Gastroesophageal sphincter (tissue), 4 donors: ENCODE results near the gene ATP1A2. TPM values are rescaled to one million over a fixed set of nuclear protein-coding genes. Genes with fewer than 3 reads are reported as not detected.

Experiments
- ATAC-seq: fragments of 150-250 bp; one replicate; pipeline ENCODE4 v1.9.1; 2016; ENCODE audit warnings: mild to moderate bottlenecking, moderate library complexity
- H3K27ac ChIP-seq, 4 donors: fragments of 200-600 bp; sonication (generic) in 3 of 4; 1 replicate in 3 of 4; 2 replicates in 1 of 4; pipeline ENCODE4 v1.5.1; 2016 to 2019
- H3K27me3 ChIP-seq: fragments of 200-600 bp; sonication (generic); one replicate; pipeline ENCODE4 v1.5.1; 2019
- H3K36me3 ChIP-seq, 2 donors: fragments of 200-600 bp; sonication (generic); one replicate each; pipeline ENCODE4 v1.5.1; 2019; ENCODE audit warnings: control low read depth in 1 of 2
- H3K4me1 ChIP-seq, 3 donors: fragments of 200-600 bp; sonication (generic); 1 replicate in 2 of 3; 2 replicates in 1 of 3; pipeline ENCODE4 v1.5.1; 2016 to 2019; ENCODE audit warnings: control low read depth in 2 of 3
- H3K4me3 ChIP-seq, 2 donors: fragments of 200-600 bp; sonication (generic); one replicate each; pipeline ENCODE4 v1.5.1; 2019; ENCODE audit warnings: mild to moderate bottlenecking in 1 of 2, moderate library complexity in 1 of 2
- H3K9me3 ChIP-seq, 3 donors: fragments of 200-600 bp; sonication (generic); one replicate each; pipeline ENCODE4 v1.5.1; 2017 to 2019; ENCODE audit warnings: control low read depth in 2 of 3
- CTCF ChIP-seq, 4 experiments: fragments of 200-600 bp in 2 of 4; fragments of 450-650 bp in 2 of 4; sonication (generic) in 1 of 4; IDR thresholded peaks; one replicate each; pipeline ENCODE4 v1.5.1; 2017 to 2019; ENCODE audit warnings: antibody characterized with exemption in 4 of 4, mild to moderate bottlenecking in 2 of 4, moderate library complexity in 2 of 4
- EP300 ChIP-seq: sonication (generic); formaldehyde crosslinking; IDR thresholded peaks from one replicate; pipeline ENCODE4 v1.6.1; 2017; ENCODE audit warnings: antibody characterized with exemption, mild to moderate bottlenecking
- POLR2A ChIP-seq, 2 donors: fragments of 450-650 bp; IDR thresholded peaks; one replicate each; pipeline ENCODE4 v1.6.1; 2017; ENCODE audit warnings: antibody characterized with exemption in 2 of 2, mild to moderate bottlenecking in 2 of 2, moderate library complexity in 1 of 2
- POLR2AphosphoS5 ChIP-seq: sonication (generic); formaldehyde crosslinking; IDR thresholded peaks from one replicate; pipeline ENCODE4 v1.6.1; 2017; ENCODE audit warnings: antibody characterized with exemption
- WGBS, 2 donors: methylation state at CpG; one replicate each; pipeline ENCODE4 v1.1.5; 2018; ENCODE audit warnings: low coverage in 1 of 2; 5-methylcytosine and 5-hydroxymethylcytosine counted together
- total RNA-seq, 4 donors: library from RNA; depleted of rRNA; stranded (reverse); fragments of >200 nt; gene quantifications; one replicate each; pipeline ENCODE4 v1.1.0, GENCODE V29; 2016

ATP1A2 gene
- total RNA-seq, 4 donors from 2014 or later: 100 to 348 (median 142) TPM

GRCh38 chr1:160077486-160077885 lies 38.1 kb upstream of the ATP1A2 start:
- H3K4me3 ChIP-seq: no peak overlapping the region
- H3K27me3 ChIP-seq: peaks cover 65% of the 10 kb centered on the region
- no peaks in the 10 kb centered on the region for H3K9me3 ChIP-seq
- no peak for TF ChIP-seq EP300
- TF ChIP-seq POLR2AphosphoS5: no peak
- TF ChIP-seq CTCF (IDR thresholded peaks at IDR 0.05): no peak
- TF ChIP-seq POLR2A (IDR thresholded peaks at IDR 0.05): no peak
- H3K27ac ChIP-seq: no peak overlapping the region
- H3K36me3 ChIP-seq: no peaks in the 10 kb centered on the region
- H3K4me1 ChIP-seq: no peaks in the 10 kb centered on the region
- no peak for ATAC-seq

GRCh38 chr1:160078512-160079195 lies 36.9 kb upstream of the ATP1A2 start:
- Histone ChIP-seq H3K4me1 (peaks cover 0 to 4% (median under 1%) of the 10 kb centered on the region in 3 donors), H3K9me3 (no peaks in the 10 kb centered on the region), H3K36me3 (no peaks in the 10 kb centered on the region), H3K4me3 (no peak overlapping the region), H3K27me3 (peaks cover 70% of the 10 kb centered on the region), H3K27ac (no peak overlapping the region)
- TF ChIP-seq CTCF (IDR thresholded peaks at IDR 0.05) (peak in 2 of 4 experiments; percentile 28 to 65), EP300 (no peak), POLR2AphosphoS5 (no peak), POLR2A (IDR thresholded peaks at IDR 0.05) (no peak)
- ATAC-seq: no peak
- 20 to 34% methylated on average over 6 of the region's 8 CpGs for WGBS, 2 donors

- Histone ChIP-seq H3K27ac (no peak overlapping the region), H3K9me3 (no peaks in the 10 kb centered on the region), H3K4me1 (peaks cover 0 to 12% (median 7%) of the 10 kb centered on the region in 3 donors), H3K27me3 (peaks cover 74% of the 10 kb centered on the region), H3K4me3 (no peak overlapping the region), H3K36me3 (no peaks in the 10 kb centered on the region)
- no peak for TF ChIP-seq EP300
- 54 to 57% methylated on average over 3 to 4 of the region's 4 CpGs for WGBS, 2 donors
- ATAC-seq: no peak
Observed at GRCh38 chr1:160079448-160079847, 36.1 kb upstream of the ATP1A2 start.

- Histone ChIP-seq H3K9me3 (no peaks in the 10 kb centered on the region), H3K27ac (no peak overlapping the region), H3K36me3 (no peaks in the 10 kb centered on the region), H3K27me3 (peaks cover 74% of the 10 kb centered on the region), H3K4me1 (peaks cover 0 to 14% (median 7%) of the 10 kb centered on the region in 3 donors), H3K4me3 (no peak overlapping the region)
- no peak for ATAC-seq
- WGBS, 2 donors: 33 to 48% methylated on average over 4 to 5 of the region's 6 CpGs
- TF ChIP-seq POLR2A (IDR thresholded peaks at IDR 0.05) (no peak), CTCF (IDR thresholded peaks at IDR 0.05) (no peak), EP300 (no peak), POLR2AphosphoS5 (no peak)
Observed at GRCh38 chr1:160080381-160081100, 35.0 kb upstream of the ATP1A2 start.

DNA sequence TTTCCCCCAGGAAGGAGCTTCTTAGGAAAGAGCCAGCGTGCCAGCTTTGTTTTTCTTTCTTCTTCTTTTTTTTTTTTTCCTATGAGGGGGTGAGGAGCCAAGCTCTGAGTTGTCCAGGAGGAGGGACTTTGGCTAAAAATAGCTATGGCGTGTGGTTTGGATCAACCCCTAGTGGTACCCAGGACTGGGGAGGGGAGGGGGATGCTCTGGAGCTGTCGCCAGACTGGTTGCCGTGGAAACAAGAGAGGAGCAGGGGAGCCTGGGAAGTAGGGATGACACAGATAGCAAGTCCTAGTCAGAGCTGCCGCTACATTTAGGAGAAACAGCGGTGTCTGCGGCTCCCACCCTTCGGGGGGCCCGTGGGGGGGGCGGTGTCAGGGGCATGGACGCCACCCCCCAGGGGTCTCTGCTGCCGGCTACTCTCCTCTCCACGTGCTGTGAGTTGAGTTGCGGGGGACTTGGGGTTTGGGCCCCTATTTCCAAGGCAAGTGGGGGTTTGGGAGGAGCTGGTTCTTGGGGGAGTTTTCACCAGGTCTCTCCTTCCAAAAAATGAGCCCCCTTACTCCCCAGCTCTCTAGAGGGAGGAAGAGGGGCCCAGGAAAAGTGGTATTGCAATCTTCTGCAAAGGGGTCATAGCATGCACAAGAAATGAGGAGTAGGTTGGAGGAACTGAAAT lies 34.2 kb upstream of the ATP1A2 start, which contains the start of gene KCNJ9:
Gene KCNJ9, plus strand, starts transcription at position 278 of the 676 bp plus-strand sequence. CDS start 2,493 bp downstream, outside the sequence.
- Histone ChIP-seq H3K4me1 (peaks cover 0 to 22% (median 7%) of the 10 kb centered on the region in 3 donors), H3K4me3 (no peak within 1 kb of the TSS), H3K9me3 (no peaks in the 10 kb centered on the region), H3K27ac (no peak within 1 kb of the TSS), H3K27me3 (peaks cover 68% of the 10 kb centered on the region), H3K36me3 (no peaks in the 10 kb centered on the region)
- TF ChIP-seq EP300: no peak
- TF ChIP-seq CTCF (IDR thresholded peaks at IDR 0.05): no peak
- TF ChIP-seq POLR2A (IDR thresholded peaks at IDR 0.05): no peak
- no peak for TF ChIP-seq POLR2AphosphoS5
- ATAC-seq: no peak
- 0 to 3% methylated on average over 2 to 5 of the region's 14 CpGs for WGBS, 2 donors
